ENCODE measurements around the gene ZNF541.

GRCh38 chr19:47593860-47594259, 20.9 kb upstream of the ZNF541 start:
- TF ChIP-seq CTCF (conservative IDR thresholded peaks at IDR 0.05 in 1 of 2, IDR thresholded peaks at IDR 0.05 in 1 of 2; ENCODE audit: extremely low read depth in 1 of 2, insufficient read depth in 1 of 2, low read depth in 1 of 2, low read length in 2 of 2), result no peak
- no peak for TF ChIP-seq EZH2 (IDR thresholded peaks at IDR 0.05; ENCODE audit: borderline replicate concordance, low read length)
